ENCODE measurements around the gene F7. TPM values are rescaled to one million over a fixed set of nuclear protein-coding genes. Genes with fewer than 3 reads are reported as not detected.

The F7 gene
- total and polyA plus RNA-seq, 9 of the 15 experiments (the other 6 are each of a cell fraction or from before 2014, with no cell fraction given), result not detected

DNA sequence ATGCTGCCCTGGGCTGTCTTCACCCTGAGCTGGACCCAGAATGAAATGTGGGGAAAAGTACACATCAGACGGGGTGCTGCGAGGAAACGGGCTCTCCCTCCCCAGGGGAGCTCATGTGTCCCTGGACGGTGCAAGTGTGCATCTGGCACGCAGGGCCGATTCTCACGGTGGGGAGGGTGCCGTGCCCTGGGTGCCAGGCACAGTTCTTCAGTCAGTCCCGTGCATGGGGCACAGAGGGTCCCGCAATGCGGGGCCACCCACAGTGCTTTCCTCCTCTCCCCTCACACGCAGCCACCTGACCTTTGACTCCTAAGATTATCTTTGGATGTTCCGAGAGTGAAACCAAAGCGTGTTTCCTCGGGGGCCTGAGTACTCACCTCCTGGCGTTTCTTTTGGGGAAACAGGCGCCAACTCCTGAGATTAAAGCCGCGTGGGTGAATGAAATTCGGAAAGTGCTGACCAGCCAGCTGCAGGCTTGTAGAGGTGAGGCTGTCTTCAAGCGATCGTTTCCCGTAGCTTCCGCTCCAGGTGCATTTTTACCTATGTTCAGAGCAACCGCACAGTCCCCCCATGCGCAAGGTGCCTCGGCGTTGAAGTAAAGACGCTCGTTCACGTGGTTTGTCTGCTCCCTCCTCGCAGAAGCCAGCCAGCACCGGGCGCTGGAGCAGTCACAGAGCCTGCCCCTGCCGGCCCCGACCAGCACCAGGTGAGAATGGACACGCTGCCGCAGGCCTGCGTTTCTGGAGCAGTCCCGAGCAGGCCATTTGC is 17.5 kb upstream of the F7 start (continued):
- TF ChIP-seq, protein P1, sequence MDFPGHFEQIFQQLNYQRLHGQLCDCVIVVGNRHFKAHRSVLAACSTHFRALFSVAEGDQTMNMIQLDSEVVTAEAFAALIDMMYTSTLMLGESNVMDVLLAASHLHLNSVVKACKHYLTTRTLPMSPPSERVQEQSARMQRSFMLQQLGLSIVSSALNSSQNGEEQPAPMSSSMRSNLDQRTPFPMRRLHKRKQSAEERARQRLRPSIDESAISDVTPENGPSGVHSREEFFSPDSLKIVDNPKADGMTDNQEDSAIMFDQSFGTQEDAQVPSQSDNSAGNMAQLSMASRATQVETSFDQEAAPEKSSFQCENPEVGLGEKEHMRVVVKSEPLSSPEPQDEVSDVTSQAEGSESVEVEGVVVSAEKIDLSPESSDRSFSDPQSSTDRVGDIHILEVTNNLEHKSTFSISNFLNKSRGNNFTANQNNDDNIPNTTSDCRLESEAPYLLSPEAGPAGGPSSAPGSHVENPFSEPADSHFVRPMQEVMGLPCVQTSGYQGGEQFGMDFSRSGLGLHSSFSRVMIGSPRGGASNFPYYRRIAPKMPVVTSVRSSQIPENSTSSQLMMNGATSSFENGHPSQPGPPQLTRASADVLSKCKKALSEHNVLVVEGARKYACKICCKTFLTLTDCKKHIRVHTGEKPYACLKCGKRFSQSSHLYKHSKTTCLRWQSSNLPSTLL (IDR thresholded peaks at IDR 0.05), result no peak
- no peak for TF ChIP-seq SNRNP70 (optimal IDR thresholded peaks at IDR 0.05; ENCODE audit: low read depth, low read length)
- TF ChIP-seq NFXL1 (CRISPR knock-in tag; IDR thresholded peaks at IDR 0.05), result no peak
- no peak for TF ChIP-seq ZNF224 (CRISPR knock-in tag; IDR thresholded peaks at IDR 0.05)
- TF ChIP-seq NRF1 (conservative IDR thresholded peaks at IDR 0.05 in 1 of 2, IDR thresholded peaks at IDR 0.05 in 1 of 2), result peak; percentile 23 to 44; a peak in 2 of 4 replicates
- no peak for TF ChIP-seq ZNF384 (IDR thresholded peaks at IDR 0.05; ENCODE audit: low read depth, low read length)
- no peak for TF ChIP-seq HDAC3 (IDR thresholded peaks at IDR 0.05; ENCODE audit: borderline replicate concordance, partially characterized antibody)
- TF ChIP-seq YY1 (IDR thresholded peaks at IDR 0.05; ENCODE audit: borderline replicate concordance in 1 of 3, control insufficient read depth in 1 of 3, extremely low read depth in 1 of 3, insufficient read depth in 3 of 3, insufficient read length in 1 of 3, insufficient replicate concordance in 2 of 3, low read depth in 1 of 3, low read length in 2 of 3), result no peak
- no peak for TF ChIP-seq ZNF57 (CRISPR knock-in tag; IDR thresholded peaks at IDR 0.05)
